Glutamatergic neuron (in vitro differentiated cells): ENCODE data around the gene PTGIS. TPM values are rescaled to one million over a fixed set of nuclear protein-coding genes. Genes with fewer than 3 reads are reported as not detected.

Source experiments
- DNase-seq: peaks from one replicate; pipeline ENCODE4 v3.0.0; 2022
- H3K27ac Mint-ChIP-seq: one replicate; pipeline ENCODE4 v1.8.0; 2020; ENCODE audit warnings: mild to moderate bottlenecking, mixed read lengths, inconsistent platforms; ENCODE audit not compliant: unreplicated experiment
- H3K27me3 Mint-ChIP-seq: one replicate; pipeline ENCODE4 v1.8.0; 2020; ENCODE audit warnings: mild to moderate bottlenecking, moderate library complexity, mixed read lengths, inconsistent platforms; ENCODE audit not compliant: unreplicated experiment
- H3K36me3 Mint-ChIP-seq: one replicate; pipeline ENCODE4 v1.8.0; 2020; ENCODE audit warnings: mild to moderate bottlenecking, mixed read lengths, inconsistent platforms; ENCODE audit not compliant: unreplicated experiment
- H3K4me1 Mint-ChIP-seq: one replicate; pipeline ENCODE4 v1.8.0; 2020; ENCODE audit warnings: mild to moderate bottlenecking, low read depth, mixed read lengths, inconsistent platforms; ENCODE audit not compliant: unreplicated experiment
- H3K4me3 Mint-ChIP-seq: one replicate; pipeline ENCODE4 v1.8.0; 2020; ENCODE audit warnings: mild to moderate bottlenecking, mixed read lengths, inconsistent platforms; ENCODE audit not compliant: unreplicated experiment
- H3K9me3 Mint-ChIP-seq: one replicate; pipeline ENCODE4 v1.8.0; 2020; ENCODE audit warnings: mild to moderate bottlenecking, moderate library complexity, mixed read lengths, inconsistent platforms; ENCODE audit not compliant: unreplicated experiment
- CTCF ChIP-seq: fragments of 200-600 bp; sonication (generic); IDR thresholded peaks from one replicate; pipeline ENCODE4 v1.5.0; 2021; ENCODE audit not compliant: partially characterized antibody, unreplicated experiment
- total RNA-seq: library from RNA; stranded (reverse); fragmentation: NEBNext Ultra II Directional; extraction: Animal tissue kit (Norgen Biotek cat#: 25700); gene quantifications from one replicate; pipeline ENCODE4 v1.2.1, GENCODE V29; 2021; ENCODE audit not compliant: unreplicated experiment

The PTGIS gene
- total RNA-seq, 1 donor from 2014 or later = 0.12 TPM

GRCh38 chr20:49497398-49497669, 70.6 kb downstream of the PTGIS start:
- no peak overlapping the region for H3K4me3 Mint-ChIP-seq
- TF ChIP-seq CTCF = no peak
- no peaks in the 10 kb centered on the region for H3K27me3 Mint-ChIP-seq
- DNase-seq = no peak
- H3K36me3 Mint-ChIP-seq = peaks cover 6% of the 10 kb centered on the region
- H3K4me1 Mint-ChIP-seq = no peaks in the 10 kb centered on the region
- H3K9me3 Mint-ChIP-seq = no peaks in the 10 kb centered on the region
- no peak overlapping the region for H3K27ac Mint-ChIP-seq

DNA sequence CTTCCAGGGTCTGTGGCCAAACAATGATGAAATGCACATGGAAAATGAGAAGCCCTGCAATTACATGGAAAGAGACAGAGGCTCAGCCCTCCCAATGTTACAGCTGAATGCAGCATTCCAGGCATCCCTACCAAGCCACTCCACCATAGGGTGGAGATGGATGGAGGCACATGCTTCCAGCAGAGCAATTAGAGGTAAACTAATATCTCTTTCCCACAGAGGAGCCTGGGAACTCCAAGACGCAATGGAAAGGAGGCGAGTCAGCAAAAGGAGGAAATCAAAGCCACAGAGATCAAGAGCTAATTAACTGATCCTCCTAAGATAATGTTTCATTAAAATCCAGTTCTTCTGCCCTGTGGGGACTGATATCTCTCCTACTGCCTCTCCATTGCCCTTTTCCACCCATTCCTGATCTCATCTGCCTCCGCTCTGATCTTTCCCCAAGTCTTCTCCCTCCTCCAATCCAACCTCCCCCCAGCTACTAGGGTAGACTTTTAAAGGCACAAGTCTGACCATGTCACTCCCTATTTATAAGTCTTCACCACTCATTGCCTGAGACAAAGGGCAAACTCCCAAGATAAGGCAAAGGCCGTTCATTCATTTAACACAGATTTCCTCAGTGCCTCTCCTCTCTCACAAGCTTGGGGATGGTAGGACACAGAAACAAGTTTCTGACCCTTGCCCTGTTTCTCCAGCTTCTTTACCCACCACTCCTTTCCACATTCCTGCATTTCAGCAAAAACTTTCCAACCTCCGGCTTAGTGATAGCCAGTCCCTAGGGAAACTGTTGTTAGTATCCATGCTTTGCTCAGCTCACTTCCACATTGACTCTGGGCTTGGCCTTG, 71.2 kb downstream of the PTGIS start:
- TF ChIP-seq CTCF = no peak
- H3K9me3 Mint-ChIP-seq = no peaks in the 10 kb centered on the region
- H3K4me3 Mint-ChIP-seq = no peak overlapping the region
- DNase-seq = no peak
- peak overlapping the region; percentile 6 for H3K27ac Mint-ChIP-seq
- H3K36me3 Mint-ChIP-seq = peaks cover 6% of the 10 kb centered on the region
- no peaks in the 10 kb centered on the region for H3K4me1 Mint-ChIP-seq
- H3K27me3 Mint-ChIP-seq = no peaks in the 10 kb centered on the region

DNA sequence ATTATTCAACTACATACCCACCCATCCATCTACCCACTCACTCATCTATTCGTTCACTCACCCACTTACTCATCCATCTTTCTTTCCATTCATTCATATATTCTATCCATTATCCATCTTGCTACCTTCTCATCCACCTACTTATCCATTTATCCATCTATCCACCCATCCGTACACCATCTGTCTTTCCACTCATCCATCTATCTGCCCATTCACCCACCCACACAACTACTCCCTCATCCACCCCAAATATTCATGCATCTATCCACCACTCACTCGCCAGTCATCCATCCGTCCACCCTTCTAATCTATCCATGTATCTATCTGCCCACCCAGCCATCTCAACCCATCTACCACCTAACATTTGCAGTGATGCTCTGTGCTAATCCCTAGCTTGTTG, 71.9 kb downstream of the PTGIS start:
- H3K4me1 Mint-ChIP-seq = no peaks in the 10 kb centered on the region
- no peak for DNase-seq
- no peak overlapping the region for H3K4me3 Mint-ChIP-seq
- no peak for TF ChIP-seq CTCF
- peaks cover 6% of the 10 kb centered on the region for H3K36me3 Mint-ChIP-seq
- H3K27me3 Mint-ChIP-seq = no peaks in the 10 kb centered on the region
- H3K9me3 Mint-ChIP-seq = peaks cover 1% of the 10 kb centered on the region
- no peak overlapping the region for H3K27ac Mint-ChIP-seq

- Mint-ChIP-seq H3K36me3 (no peaks in the 10 kb centered on the region), H3K4me3 (no peak overlapping the region), H3K9me3 (peaks cover 1% of the 10 kb centered on the region)
Measured at GRCh38 chr20:49490689-49491088, 77.2 kb downstream of the PTGIS start.

More at GRCh38 chr20:49490689-49491088, 77.2 kb downstream of the PTGIS start:
- Mint-ChIP-seq H3K27me3 (peaks cover 8% of the 10 kb centered on the region), H3K27ac (no peak overlapping the region), H3K4me1 (no peaks in the 10 kb centered on the region)
- DNase-seq = no peak
- TF ChIP-seq CTCF = no peak
